Loucy (cell line): ENCODE measurements around the gene PSMC1.
"Not testable (repeated sequence)": the region's sequence is repeated elsewhere in the genome, so short reads cannot be mapped to it uniquely, and the experiment has no call there.

Experiments used
- H2AFZ ChIP-seq: fragments of 200-600 bp; sonication (generic); 2 replicates; pipeline ENCODE4 v1.6.0; 2016; ENCODE audit warnings: antibody characterized with exemption, mild to moderate bottlenecking, low read length, moderate library complexity
- H3F3A ChIP-seq: fragments of 200-600 bp; 2 replicates; pipeline ENCODE4 v1.6.0; 2016; ENCODE audit warnings: antibody characterized with exemption, low read depth, mild to moderate bottlenecking
- H3K27me3 ChIP-seq: fragments of 200-600 bp; sonication (generic); 2 replicates; pipeline ENCODE4 v1.6.1; 2014; ENCODE audit warnings: low read length, mild to moderate bottlenecking; ENCODE audit not compliant: insufficient read depth, poor library complexity, severe bottlenecking
- H3K36me3 ChIP-seq: fragments of 200-600 bp; sonication (generic); 2 replicates; pipeline ENCODE4 v1.6.1; 2016; ENCODE audit warnings: low read length; ENCODE audit not compliant: insufficient read depth
- H3K4me1 ChIP-seq: fragments of 200-600 bp; sonication (generic); 2 replicates; pipeline ENCODE4 v1.5.1; 2014; ENCODE audit warnings: low read length, mild to moderate bottlenecking; ENCODE audit not compliant: insufficient read depth, poor library complexity, severe bottlenecking
- H3K4me2 ChIP-seq: fragments of 200-600 bp; sonication (generic); 2 replicates; pipeline ENCODE4 v1.6.0; 2014; ENCODE audit warnings: antibody characterized with exemption, low read length, low read depth, mild to moderate bottlenecking; ENCODE audit not compliant: poor library complexity, severe bottlenecking
- H3K4me3 ChIP-seq: fragments of 200-600 bp; sonication (generic); 2 replicates; pipeline ENCODE4 v1.5.1; 2014; ENCODE audit warnings: low read length, mild to moderate bottlenecking, mixed read lengths; ENCODE audit not compliant: poor library complexity, severe bottlenecking
- H3K79me2 ChIP-seq: fragments of 200-600 bp; sonication (generic); 2 replicates; pipeline ENCODE4 v1.6.1; 2014; ENCODE audit warnings: low read length; ENCODE audit not compliant: insufficient read depth
- H3K9ac ChIP-seq: fragments of 200-600 bp; sonication (generic); 2 replicates; pipeline ENCODE4 v1.6.0; 2014; ENCODE audit warnings: mild to moderate bottlenecking, low read depth, low read length, moderate library complexity; ENCODE audit not compliant: poor library complexity, severe bottlenecking
- H3K9me2 ChIP-seq: fragments of 200-600 bp; sonication (generic); replicated peaks from 2 replicates; pipeline ENCODE4 v1.6.1; 2016; ENCODE audit warnings: low read depth, low read length, mixed read lengths
- H3K9me3 ChIP-seq: fragments of 200-600 bp; sonication (generic); 2 replicates; pipeline ENCODE4 v1.6.1; 2014; ENCODE audit warnings: mild to moderate bottlenecking, antibody characterized with exemption, low read length, low read depth; ENCODE audit not compliant: insufficient read depth
- H4K20me1 ChIP-seq: fragments of 200-600 bp; sonication (generic); 2 replicates; pipeline ENCODE4 v1.6.0; 2014; ENCODE audit warnings: antibody characterized with exemption, low read length, mild to moderate bottlenecking; ENCODE audit not compliant: insufficient read depth, poor library complexity, severe bottlenecking
- EZH2phosphoT487 ChIP-seq: fragments of 200-600 bp; IDR thresholded peaks from 2 replicates; pipeline ENCODE4 v1.6.1; 2018; ENCODE audit warnings: antibody characterized with exemption, mild to moderate bottlenecking, moderate library complexity, borderline replicate concordance
- TF ChIP-seq, protein P1 (sequence below): fragments of 200-600 bp; sonication (generic); conservative IDR thresholded peaks from 2 replicates; pipeline ENCODE4 v1.5.1; 2014; ENCODE audit warnings: mild to moderate bottlenecking, antibody characterized with exemption, low read length

PSMC1 gene

DNA sequence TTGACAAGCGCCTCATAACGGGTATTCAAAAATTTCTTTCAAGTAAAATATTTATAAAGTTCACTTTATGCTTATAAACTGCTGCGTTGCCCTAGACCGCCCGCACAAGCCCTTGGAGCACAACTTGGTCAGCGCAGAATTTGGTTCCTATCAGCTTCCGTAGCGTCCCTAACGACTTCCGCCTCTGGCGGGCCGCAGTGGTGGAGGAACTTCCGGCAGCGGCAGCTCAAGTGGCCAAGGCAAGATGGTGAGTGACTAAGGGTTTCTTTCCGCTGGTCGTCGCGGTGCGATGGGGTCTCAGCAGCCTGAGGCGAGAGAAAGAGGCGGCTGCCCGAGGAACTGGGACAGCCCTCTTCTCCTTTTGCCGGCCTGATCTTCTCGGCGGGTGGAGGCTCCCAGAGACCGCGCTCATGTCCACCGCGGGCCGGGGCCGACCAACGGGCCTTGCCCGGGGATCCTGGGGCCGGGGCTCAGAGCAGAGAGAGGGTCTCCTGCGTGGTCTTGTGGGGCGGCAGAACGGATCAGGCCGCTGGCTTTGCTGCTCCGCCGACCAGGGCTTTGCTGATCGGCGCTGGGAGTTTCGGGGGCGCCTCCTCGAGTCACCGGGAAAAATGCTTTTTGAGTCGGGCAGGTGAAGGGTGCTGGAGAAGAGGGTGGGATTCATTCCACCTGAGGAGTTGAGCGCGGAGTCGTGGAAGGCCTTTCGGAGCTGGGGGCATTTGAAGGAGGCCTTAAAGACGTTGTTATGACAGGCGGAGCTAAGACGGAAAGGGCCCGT lies at the start of gene PSMC1:
PSMC1 (plus strand) TSS at position 200 of the 778 bp plus-strand sequence; CDS start at position 245, 45 bp downstream.
- peaks cover 14% of the 10 kb centered on the region for H3K36me3 ChIP-seq
- peak within 1 kb of the TSS; percentile 98 for H3K4me3 ChIP-seq
- TF ChIP-seq, protein P1, sequence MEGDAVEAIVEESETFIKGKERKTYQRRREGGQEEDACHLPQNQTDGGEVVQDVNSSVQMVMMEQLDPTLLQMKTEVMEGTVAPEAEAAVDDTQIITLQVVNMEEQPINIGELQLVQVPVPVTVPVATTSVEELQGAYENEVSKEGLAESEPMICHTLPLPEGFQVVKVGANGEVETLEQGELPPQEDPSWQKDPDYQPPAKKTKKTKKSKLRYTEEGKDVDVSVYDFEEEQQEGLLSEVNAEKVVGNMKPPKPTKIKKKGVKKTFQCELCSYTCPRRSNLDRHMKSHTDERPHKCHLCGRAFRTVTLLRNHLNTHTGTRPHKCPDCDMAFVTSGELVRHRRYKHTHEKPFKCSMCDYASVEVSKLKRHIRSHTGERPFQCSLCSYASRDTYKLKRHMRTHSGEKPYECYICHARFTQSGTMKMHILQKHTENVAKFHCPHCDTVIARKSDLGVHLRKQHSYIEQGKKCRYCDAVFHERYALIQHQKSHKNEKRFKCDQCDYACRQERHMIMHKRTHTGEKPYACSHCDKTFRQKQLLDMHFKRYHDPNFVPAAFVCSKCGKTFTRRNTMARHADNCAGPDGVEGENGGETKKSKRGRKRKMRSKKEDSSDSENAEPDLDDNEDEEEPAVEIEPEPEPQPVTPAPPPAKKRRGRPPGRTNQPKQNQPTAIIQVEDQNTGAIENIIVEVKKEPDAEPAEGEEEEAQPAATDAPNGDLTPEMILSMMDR: no peak
- TF ChIP-seq EZH2phosphoT487: no peak
- H3F3A ChIP-seq: no peaks in the 10 kb centered on the region
- peaks cover 23% of the 10 kb centered on the region for H3K4me1 ChIP-seq
- H3K9me3 ChIP-seq: no peaks in the 10 kb centered on the region
- H3K9me2 ChIP-seq: no peaks in the 10 kb centered on the region
- H3K79me2 ChIP-seq: peaks cover 37% of the 10 kb centered on the region
- peaks cover 36% of the 10 kb centered on the region for H3K27me3 ChIP-seq
- peak within 1 kb of the TSS; percentile 74 for H3K4me2 ChIP-seq
- H4K20me1 ChIP-seq: peaks cover 31% of the 10 kb centered on the region
- H3K9ac ChIP-seq: peak within 1 kb of the TSS; percentile 99
- H2AFZ ChIP-seq: peak within 1 kb of the TSS; percentile 83

DNA sequence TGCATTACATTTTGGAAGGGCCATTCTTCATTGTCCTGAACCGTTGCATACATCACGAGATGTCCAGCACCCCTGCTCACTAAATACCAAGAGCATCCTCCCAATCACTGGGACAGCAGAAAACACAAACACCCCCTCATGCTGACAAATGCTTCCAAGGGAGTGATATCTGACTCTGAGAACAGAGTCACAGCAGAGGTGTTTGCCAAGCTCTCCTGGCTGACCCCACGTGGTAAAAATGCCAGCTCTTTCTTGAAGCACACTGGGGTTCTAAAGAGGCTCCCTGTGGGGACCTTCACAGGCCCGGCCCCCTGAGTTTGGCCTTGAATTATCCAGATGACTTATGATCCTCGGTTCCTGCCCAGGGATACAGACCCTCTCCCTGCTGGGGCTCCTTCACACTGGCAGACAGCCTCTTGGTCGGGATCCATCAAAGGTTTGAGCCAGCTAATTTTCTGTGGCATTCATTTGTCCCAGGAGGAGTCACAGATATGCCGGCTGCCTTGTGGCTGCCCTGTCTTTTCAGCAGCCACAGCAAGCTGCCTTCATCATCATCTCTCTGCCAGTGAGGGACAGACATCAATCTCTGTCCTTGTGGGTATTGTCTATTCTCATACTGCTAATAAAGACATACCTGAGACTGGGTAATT lies 43.1 kb upstream of the PSMC1 start:
- H2AFZ ChIP-seq: no peak overlapping the region
- H3K9me3 ChIP-seq: no peaks in the 10 kb centered on the region
- TF ChIP-seq, protein P1: no peak
- TF ChIP-seq EZH2phosphoT487: no peak
- no peaks in the 10 kb centered on the region for H3K36me3 ChIP-seq
- no peaks in the 10 kb centered on the region for H3K79me2 ChIP-seq
- no peaks in the 10 kb centered on the region for H3K4me1 ChIP-seq
- no peak overlapping the region for H3K4me3 ChIP-seq
- no peaks in the 10 kb centered on the region for H3F3A ChIP-seq
- no peaks in the 10 kb centered on the region for H3K27me3 ChIP-seq
- H3K9me2 ChIP-seq: no peaks in the 10 kb centered on the region
- no peak overlapping the region for H3K4me2 ChIP-seq
- no peak overlapping the region for H3K9ac ChIP-seq
- no peaks in the 10 kb centered on the region for H4K20me1 ChIP-seq

- H4K20me1 ChIP-seq: no peaks in the 10 kb centered on the region
These were observed 27.9 kb upstream of the PSMC1 start for GRCh38 chr14:90228478-90228877.

GRCh38 chr14:90229942-90230341 lies 26.4 kb upstream of the PSMC1 start:
- H3K4me3 ChIP-seq, H2AFZ ChIP-seq, H3K9me2 ChIP-seq, H3K9ac ChIP-seq, H3K27me3 ChIP-seq, H3K4me1 ChIP-seq, H3K4me2 ChIP-seq, H3K9me3 ChIP-seq, H3F3A ChIP-seq, H3K36me3 ChIP-seq, H4K20me1 ChIP-seq, H3K79me2 ChIP-seq: not testable (repeated sequence)

More at GRCh38 chr14:90228478-90228877, 27.9 kb upstream of the PSMC1 start:
- Histone ChIP-seq H3K27me3 (no peaks in the 10 kb centered on the region), H3K4me1 (no peaks in the 10 kb centered on the region), H3K9me3 (no peaks in the 10 kb centered on the region), H3K9me2 (no peaks in the 10 kb centered on the region; the same call in 1 of the 2 replicates), H3K9ac (no peak overlapping the region), H3K4me2 (no peak overlapping the region), H2AFZ (no peak overlapping the region), H3F3A (no peaks in the 10 kb centered on the region), H3K4me3 (no peak overlapping the region), H3K79me2 (no peaks in the 10 kb centered on the region), H3K36me3 (no peaks in the 10 kb centered on the region)
- TF ChIP-seq, protein P1: no peak
- TF ChIP-seq EZH2phosphoT487: no peak
